Raji (cell line): ENCODE results near the gene PTPRJ.

Source experiments
- POLR2A ChIP-seq: IDR thresholded peaks from 2 replicates; pipeline ENCODE4 v1.6.1; 2011; ENCODE audit warnings: low read depth, low read length, control low read depth; ENCODE audit not compliant: insufficient read depth

PTPRJ gene

DNA sequence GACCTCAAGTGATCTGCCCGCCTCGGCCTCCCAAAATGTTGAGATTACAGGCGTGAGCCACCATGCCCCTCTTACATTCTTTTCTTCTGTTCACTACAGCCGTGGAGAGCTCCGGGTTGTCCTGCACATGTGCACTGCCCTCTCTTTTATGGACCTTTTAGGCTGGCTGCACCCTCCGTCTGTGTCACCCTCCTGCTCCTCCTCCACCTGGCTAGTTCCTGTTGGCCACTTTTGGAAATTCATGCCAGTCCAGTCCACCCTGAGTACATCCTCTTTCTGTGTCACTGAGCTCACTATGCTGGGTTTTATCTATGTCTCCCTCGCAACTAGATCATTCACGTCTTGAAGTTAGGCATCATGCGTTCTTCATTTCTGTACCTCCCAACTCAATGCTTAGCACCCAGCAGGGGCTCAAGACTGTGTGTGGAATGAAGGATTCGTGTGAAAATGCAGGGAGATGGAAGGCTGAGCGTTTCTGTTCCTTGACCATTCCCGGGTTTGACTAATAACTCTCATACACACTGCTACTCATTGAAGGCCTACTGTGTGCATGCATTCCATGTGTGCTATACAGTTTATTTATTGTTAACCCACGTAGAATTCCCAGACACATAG, 60.6 kb downstream of the PTPRJ start:
- no peak for TF ChIP-seq POLR2A

DNA sequence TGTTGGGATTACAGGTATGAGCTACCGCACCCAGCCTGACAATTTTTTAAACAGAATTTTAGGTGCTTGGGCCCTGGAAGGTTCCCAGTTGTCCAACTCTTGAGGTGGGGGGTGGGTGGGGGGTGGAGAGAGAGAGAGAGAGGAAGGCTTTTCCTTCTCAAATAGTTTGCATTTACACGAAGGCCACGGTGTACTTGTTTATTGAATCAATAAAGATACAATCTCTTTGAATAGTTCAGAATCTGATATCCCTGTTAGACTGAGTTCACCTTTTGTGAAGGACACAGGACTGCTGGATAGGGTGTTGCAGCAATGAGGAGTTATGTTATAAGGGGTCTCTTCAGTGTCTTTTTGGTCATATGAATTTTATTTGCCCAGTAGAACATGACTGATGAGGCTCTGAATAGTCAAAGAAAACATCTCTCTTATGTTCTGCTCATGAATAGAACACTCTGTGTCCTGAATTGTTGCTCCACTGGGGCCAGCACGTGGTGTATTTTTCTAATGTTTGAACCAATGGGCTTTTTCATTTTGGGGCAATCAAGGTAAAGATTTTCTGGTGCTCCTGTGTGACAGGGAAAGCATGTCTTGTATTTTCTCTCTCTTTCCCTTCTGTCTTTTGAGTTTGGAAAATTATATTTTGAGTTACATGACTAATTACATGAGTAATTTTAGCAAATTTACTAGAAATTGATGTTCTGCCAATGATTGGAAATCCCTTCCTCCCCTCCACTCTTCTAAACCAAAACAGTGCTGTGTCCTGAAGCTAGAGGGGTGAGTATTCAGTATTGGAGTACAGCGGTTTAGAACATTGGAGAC, 61.7 kb downstream of the PTPRJ start:
- no peak for TF ChIP-seq POLR2A

DNA sequence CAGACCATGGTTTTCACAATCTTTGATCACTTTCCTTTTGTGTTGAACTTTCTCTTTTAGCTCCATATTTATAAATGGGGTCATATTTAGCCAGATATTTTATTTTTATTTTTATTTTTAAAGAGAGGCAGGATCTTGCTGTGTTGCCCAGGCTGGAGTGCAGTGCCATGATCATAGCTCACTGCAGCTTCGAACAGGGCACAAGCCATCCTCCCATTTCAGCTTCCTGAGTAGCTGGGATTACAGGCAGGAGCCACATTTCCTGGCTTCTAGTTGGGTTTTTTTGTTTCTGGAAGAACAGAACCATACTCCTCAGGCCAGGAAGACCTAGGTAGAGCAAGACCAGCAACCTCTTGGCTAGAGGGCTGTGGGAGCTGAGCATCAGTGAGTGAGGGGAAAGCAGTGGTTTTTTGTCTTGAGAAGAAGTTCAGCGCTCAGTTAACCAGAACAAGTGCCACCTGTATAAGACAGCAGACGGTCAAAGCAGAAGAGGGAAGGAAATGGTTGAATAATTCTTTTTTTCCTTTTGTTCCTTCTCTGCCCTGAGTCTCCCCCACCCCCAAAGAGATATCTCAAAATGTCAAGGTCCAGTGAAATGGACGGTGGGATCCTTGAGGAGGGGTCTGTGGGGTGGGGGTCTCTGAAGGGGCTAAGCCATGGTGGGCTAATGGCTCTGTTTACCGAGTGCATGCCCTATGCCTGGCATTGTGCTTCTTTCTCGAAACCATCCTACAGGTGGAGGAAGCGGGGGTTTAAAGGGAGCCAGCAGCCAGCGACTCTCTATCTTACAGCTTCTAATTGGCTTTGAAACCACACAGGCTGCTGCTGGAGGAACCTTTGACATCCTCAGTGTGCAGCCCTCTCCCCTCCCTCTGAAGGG, 63.0 kb downstream of the PTPRJ start:
- no peak for TF ChIP-seq POLR2A

DNA sequence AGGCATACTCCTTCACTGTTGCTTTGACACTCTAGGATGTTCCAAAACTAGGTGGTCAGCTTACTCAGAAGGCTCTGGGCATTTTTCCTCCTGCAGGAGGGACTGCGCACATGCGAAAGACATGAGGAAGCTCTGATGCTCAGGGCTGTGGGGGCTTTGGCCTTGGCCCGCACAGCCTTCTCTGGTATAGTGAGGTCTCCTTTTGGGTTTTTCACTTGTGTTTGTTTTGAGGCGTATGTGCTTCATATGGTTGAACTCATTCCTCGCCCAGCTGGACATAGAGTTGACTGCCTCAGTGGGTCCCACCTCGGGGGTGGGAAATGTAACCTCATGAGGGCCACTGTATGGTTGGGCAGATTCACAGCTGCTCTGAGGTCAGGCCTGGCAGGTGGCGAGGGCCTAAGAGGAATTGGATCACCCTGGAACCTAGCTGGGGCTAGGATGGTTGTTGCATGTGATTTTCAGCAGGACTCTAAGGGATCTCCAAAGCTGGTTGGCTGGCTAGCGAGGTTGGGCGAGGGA, 63.7 kb downstream of the PTPRJ start:
- no peak for TF ChIP-seq POLR2A

DNA sequence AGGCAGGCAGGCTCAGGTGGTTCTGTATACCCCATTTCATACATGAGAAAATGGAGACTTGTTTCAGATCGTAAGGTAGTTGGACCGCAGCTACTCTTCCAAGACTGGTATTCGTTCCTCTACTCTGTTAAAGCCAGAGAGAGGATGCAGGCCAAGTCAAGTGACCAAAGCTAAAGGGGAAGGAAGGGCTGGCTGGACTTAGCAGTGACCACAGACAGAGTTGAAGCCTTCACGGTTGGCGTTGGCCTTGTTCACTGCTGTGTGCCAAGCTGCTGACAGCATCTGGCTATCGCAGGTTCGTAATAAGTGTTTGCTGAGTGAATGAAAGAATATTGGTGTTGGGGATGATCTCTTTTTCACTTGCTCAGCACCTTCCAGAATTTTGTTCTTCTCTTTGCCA, 64.2 kb downstream of the PTPRJ start:
- no peak for TF ChIP-seq POLR2A

DNA sequence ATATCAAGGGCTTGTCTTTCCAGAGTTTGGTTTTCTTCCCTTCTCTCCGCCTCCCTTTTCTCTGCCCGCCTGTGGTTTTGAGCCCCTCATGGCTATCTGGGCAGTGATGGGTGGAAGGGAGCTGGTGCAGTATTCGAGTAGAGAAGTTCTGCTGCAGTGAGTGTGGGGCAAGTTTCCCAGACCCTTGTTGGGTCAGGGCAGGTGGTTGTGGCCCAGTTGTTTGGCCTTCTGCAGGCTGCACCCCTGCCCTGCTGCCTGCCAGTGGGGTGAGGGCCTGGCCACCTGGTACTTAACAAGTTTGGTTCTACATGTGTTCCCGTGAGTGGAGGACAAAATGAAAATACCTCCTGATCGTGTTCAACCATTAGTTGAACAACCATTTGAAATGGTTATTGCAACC, 65.2 kb downstream of the PTPRJ start:
- no peak for TF ChIP-seq POLR2A

DNA sequence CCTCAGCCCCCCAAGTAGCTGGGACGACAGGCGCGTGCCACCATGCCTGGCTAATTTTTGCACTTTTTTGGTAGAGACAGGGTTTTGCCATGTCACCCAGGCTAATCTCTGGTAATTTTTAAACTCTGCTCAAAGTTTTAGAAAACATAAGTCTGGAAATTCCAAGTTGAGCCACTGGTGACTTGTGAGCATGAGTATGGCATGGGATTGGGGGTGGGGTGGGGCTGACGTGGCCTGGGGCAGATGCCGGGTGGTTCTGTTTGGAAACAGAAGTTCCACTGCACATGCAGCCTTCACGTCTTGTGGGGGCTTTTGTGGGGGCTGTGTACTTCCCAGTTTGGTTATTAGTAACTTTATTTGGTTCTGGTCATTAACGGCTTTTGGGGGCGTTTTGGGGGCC, 67.3 kb downstream of the PTPRJ start:
- TF ChIP-seq POLR2A = no peak

DNA sequence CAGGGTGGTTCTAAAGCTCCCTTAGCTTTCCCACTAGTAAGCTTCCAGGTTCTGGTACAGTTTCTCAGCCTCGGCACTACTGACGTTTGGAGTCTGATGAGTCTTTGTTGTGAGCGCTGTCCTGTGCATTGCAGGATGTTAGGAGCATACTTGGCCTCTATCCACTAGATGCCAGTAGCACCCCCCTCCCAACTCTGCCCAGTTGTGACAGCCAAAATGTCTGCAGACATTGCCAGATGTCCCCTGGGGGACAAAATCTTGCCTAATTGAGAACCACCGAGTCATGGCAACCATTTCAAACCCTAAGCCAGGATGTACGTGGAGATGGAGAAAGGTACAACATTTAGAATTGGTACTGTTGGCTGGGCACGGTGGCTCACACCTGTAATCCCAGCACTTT, 68.7 kb downstream of the PTPRJ start:
- no peak for TF ChIP-seq POLR2A

DNA sequence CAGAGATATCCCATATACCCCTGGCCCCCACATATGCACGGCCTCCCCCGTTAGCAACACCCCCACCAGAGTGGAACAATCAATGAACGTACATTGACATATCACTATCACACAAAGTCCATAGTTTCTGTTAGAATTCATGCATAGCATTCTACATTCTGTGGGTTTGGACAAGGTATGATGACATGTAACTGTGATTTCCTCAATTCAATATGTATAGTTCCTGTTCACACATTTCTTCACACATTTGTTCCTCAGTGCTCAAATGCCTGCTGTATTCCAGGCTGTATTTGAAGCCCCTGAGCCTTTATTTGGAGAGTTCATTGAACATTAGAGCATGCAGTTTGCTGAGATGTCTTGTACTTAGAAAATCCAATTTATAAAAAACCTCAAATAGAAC, 69.9 kb downstream of the PTPRJ start:
- TF ChIP-seq POLR2A = no peak

DNA sequence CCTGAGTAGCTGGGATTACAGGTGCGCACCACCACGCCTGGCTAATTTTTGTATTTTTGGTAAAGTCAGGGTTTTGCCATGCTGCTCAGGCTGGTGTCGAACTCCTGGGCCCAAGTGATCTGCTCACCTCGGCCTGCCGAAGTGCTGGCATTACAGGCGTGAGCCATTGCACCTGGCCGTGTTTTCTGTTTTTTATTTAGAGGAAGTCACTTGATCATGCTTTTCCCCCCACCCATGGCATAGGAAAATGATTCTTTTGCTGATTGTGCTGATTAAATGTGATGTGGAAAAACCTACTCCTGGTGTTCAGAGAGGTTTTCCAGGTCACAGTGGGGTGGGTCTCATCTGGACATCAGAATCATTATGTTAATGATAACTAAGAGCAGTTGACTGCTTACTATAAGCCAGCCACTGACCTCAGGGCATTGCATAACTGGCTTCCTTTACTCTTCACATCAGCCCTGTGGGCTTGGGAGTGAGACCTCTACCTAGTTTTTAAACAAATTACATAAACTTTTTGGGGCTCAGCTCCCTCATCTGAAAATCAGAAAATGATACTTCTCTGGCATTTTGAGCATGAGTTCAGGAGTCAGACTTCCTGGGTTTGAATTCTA, 71.0 kb downstream of the PTPRJ start:
- TF ChIP-seq POLR2A = no peak

DNA sequence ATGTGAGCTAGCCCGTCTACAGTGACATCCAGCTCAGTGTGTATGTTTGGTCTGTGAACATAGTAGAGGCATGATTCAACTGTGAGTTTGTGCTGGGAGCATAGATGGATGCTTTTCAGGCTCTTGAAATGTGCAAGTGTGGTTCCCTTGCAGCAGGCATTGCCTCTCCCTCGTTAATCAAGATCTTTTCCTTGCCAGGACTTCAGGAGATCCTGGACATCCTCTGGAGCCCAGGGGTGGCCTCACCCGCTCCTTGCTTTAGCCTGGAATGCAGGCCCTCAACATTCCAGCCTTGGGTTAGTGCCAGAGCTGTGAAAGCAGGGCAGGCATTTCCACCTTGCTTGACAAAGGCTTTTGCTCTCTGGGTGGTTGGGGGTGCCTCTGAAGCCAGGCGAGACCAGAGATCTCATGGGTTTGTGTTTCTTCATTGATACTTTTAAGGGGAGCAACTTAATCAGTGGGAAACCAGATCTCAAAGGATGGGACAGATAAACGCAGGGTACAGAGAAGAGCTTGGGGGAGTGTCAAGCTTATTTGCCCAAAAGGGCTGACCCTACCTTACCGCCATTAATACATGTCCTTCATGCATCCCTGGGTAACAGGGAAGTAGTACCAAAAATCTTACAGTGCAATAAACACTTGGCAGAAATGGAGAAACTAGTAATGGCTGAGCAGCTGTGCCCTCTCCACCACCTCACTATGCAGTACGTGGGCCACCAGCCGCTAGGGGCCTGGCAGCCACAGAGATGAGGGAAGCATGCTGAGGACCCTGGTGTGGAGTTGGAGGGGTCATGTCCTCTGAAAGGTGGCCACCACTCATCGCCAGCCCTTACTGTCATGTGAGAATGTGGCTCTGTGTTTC, 72.1 kb downstream of the PTPRJ start:
- TF ChIP-seq POLR2A = no peak

DNA sequence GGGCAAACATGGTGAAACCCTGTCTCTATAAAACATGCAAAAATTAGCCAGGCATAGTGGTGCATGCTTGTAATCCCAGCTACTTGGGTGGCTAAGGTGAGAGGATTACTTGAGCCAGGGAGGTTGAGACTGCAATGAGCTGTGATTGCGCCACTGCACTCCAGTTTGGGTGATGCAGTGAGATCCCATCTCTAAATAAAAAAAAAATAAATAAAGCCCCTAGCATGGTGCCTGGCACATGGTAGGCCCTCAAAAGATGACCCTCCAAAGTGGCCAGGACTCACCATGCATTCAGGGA, 74.6 kb downstream of the PTPRJ start:
- no peak for TF ChIP-seq POLR2A

DNA sequence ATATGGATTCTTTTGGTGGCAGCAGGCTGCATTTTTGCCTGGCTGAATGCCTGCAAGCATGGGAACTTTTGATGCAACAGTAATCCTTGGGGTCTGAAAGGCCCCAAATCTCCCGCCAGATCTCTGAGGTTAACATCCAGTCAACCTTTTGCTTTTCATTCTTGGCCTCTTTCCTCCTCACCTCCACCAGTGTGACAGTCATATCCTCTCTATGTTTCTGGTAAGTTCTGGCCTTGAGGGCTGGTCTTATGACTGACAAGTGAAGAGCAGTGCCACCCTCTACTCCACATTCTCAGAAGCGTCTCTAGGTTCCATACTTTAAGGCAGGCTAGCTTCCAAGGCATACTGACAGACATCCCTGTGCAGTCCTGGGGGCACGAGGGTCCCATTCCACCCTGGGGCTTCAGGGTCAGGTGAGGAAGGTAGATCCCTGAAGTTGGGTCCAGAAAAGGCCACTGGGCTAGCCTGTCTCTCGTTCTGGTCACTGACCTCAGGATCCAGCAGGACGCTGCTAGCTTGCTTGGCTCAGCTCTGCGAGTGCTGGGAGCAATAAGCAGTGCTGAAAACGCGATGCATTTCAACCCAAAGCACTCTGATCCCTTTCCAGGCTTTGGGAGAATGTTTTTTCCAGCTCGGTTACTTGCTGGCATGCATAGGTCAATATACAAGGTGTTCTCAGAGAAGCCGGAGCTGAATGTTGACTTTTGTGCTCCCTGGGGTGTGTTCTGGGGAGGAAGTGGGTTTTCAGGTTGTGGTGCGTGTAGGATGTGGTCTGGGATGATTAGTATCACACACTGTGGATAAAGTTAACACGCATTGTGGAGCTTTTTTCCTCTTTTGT, 75.2 kb downstream of the PTPRJ start:
- TF ChIP-seq POLR2A = no peak

DNA sequence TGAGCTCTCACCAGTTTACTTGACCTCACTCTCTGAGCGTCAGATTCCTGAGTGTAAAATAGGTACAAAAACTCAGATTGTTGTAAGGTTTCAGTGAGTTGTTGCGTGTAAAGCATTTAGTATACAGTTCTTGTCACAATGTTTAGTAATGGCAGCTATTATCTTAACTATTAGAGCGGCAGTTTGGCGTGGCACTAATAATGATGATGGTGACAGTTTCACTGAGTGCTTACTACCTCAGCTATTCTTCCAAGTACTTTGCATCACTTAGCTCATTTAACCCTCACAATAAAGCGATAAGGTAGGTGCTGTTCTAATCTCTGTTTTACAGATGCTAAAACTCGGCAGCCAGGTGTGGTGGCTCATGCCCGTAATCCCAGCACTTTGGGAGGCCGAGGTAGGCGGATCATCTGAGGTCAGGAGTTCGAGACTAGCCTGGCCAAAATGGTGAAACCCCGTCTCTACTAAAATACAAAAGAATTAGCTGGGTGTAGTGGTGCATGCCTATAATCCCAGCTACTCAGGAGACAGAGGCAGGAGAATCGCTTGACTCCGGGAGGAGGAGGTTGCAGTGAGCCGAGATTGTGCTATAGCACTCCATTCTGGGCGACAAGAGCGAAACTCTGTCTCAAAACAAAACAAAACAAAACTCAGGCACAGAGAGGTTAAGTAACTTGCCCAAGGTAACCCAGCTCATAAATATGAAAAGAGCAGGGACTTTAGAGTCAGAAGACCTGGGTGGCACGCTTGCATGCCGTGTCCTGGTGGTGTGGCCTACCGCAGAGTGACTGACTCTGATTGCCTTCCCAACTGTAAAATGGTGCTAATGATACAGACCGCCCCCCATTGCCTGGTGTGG, 76.2 kb downstream of the PTPRJ start:
- no peak for TF ChIP-seq POLR2A
